Stimulated activated naive B cell treated with anti-CD40 and anti-IgM and Interleukin-4, amounts not matched to agents 10 μg/mL and 1 μg/mL and 100 μg/mL, for 72 hours (primary cell): ENCODE results near the gene BRSK2.

Experiments used
- ATAC-seq, 2 donors: fragments of 150-1000 bp; cut with Tn5 transposase; replicated peaks; 2 replicates each; pipeline ENCODE4 v1.10.0; 2021; ENCODE audit warnings: moderate library complexity in 1 of 2
- DNase-seq: peaks from one replicate; pipeline ENCODE4 v3.0.0; 2021
- H3K27ac Mint-ChIP-seq: one replicate; pipeline ENCODE4 v1.8.0; 2022; ENCODE audit warnings: mild to moderate bottlenecking, mixed read lengths
- H3K27me3 Mint-ChIP-seq, 2 donors: one replicate each; pipeline ENCODE4 v1.8.0; 2022; ENCODE audit warnings: mixed read lengths in 2 of 2
- H3K36me3 Mint-ChIP-seq, 2 donors: one replicate each; pipeline ENCODE4 v1.8.0; 2022; ENCODE audit warnings: mixed read lengths in 2 of 2, mild to moderate bottlenecking in 1 of 2
- H3K4me1 Mint-ChIP-seq, 2 donors: one replicate each; pipeline ENCODE4 v1.8.0; 2022; ENCODE audit warnings: mixed read lengths in 2 of 2, mild to moderate bottlenecking in 1 of 2
- H3K4me3 Mint-ChIP-seq, 2 donors: one replicate each; pipeline ENCODE4 v1.8.0; 2022; ENCODE audit warnings: mild to moderate bottlenecking in 2 of 2, mixed read lengths in 2 of 2, moderate library complexity in 1 of 2
- H3K9me3 Mint-ChIP-seq, 2 donors: one replicate each; pipeline ENCODE4 v1.8.0; 2022; ENCODE audit warnings: mixed read lengths in 2 of 2, mild to moderate bottlenecking in 1 of 2

BRSK2 gene

GRCh38 chr11:1483445-1483961 is 93.8 kb downstream of the BRSK2 start:
- H3K27ac Mint-ChIP-seq, result no peak overlapping the region
- peaks cover 10 to 16% of the 10 kb centered on the region in 2 donors for H3K36me3 Mint-ChIP-seq
- DNase-seq, result no peak
- H3K4me3 Mint-ChIP-seq, result no peak overlapping the region
- H3K9me3 Mint-ChIP-seq, result no peaks in the 10 kb centered on the region
- H3K27me3 Mint-ChIP-seq, result no peaks in the 10 kb centered on the region
- peaks cover 26 to 44% of the 10 kb centered on the region in 2 donors for H3K4me1 Mint-ChIP-seq
- no peak for ATAC-seq

DNA sequence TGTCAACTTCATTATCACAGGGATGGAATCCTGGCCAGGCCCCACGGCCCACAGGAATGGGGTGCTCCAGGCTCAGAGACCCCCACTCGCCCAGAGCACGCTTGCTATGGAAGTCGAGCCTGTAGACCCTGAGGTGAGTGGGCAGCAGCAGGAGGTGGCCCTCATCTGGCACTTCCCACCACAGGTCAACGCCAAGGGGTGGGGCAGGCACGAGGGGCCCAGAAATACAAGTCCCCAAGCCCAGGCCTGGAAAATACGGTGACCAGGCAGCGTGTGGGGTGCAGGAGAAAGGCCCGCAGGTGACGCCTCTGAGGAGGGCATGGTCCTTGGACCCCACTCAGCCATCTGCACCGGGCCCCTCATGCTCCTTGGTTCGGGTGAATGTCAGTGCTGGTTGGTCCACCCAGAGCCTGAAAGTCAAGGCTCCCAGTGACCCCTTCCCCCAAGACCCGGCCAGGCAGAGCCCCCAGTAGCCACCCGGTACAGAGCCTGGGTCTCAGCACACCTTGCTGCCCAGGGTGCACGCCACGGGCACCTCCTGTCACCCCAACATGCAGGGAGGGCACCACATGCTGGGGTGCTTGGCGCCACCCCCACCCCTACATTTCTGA is 94.4 kb downstream of the BRSK2 start:
- Mint-ChIP-seq H3K27ac (no peak overlapping the region), H3K36me3 (peaks cover 4 to 10% of the 10 kb centered on the region in 2 donors), H3K9me3 (no peaks in the 10 kb centered on the region), H3K4me3 (no peak overlapping the region), H3K4me1 (peaks cover 26 to 50% of the 10 kb centered on the region in 2 donors), H3K27me3 (no peaks in the 10 kb centered on the region)
- no peak for DNase-seq
- no peak for ATAC-seq

DNA sequence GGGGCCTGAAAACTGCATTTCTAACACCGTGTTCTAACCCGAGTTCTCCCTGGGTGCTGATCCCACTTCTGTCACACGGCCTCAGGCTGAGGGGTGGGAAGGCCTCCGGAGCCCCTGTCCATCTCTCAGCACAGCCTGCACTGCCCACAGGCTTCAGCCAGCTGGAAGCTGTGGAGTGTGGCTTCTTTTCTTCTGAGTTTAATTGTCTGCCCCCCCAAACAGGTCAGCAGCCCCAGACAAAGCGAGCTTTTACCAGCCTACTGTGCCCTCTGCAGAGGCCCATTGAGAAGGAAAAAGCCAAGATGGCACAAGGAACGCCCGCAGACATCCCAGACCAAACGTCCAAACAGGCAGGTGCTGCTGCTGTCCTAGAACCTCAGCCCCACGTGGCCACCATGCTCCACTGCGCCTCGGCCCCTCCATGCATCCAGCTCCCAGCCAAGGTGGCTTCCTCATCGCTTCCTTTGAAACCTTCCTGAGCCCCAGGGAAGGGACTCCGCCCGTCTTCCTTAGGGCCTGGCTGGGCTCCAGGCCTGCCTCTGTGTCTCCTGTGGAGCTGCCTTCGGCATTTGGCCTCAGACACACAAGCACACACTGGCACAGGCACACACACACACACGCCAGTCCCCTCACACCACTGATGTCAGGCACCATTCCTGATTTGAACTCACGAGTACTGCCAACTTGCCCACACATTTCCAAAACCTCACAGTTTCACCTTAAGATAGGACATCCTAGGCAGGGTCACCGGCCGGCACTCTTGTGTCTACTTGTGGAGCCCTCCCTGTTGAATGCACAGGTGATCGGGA is 95.2 kb downstream of the BRSK2 start:
- ATAC-seq (no peak), DNase-seq (no peak)
- H3K9me3 Mint-ChIP-seq, result no peaks in the 10 kb centered on the region
- H3K36me3 Mint-ChIP-seq, result peaks cover 3 to 8% of the 10 kb centered on the region in 2 donors
- H3K27ac Mint-ChIP-seq, result peak overlapping the region; percentile 80
- peaks cover 28 to 57% of the 10 kb centered on the region in 2 donors for H3K4me1 Mint-ChIP-seq
- no peaks in the 10 kb centered on the region for H3K27me3 Mint-ChIP-seq
- H3K4me3 Mint-ChIP-seq, result no peak overlapping the region

DNA sequence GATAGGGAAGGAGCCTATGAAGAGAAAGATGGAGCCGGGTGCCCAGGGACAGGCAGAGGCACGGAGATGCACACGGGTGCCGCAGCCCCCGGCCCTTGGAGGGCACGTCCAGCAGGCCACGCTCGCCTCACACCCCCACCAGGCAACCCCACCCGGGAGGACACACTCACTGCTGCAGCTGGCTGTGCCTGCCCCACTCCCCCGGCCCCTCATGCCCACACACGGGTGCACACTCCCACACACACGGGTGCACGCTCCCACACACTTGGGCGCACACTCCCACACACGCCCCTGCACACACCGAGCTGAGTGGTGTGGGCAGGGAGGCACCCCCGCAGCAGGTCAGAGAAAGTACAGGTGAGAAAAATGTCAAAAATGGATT is 95.8 kb downstream of the BRSK2 start:
- H3K36me3 Mint-ChIP-seq, result peaks cover 3 to 4% of the 10 kb centered on the region in 2 donors
- H3K4me1 Mint-ChIP-seq, result peaks cover 28 to 58% of the 10 kb centered on the region in 2 donors
- ATAC-seq, result no peak
- H3K27me3 Mint-ChIP-seq, result no peaks in the 10 kb centered on the region
- DNase-seq, result no peak
- no peak overlapping the region for H3K4me3 Mint-ChIP-seq
- H3K9me3 Mint-ChIP-seq, result no peaks in the 10 kb centered on the region
- peak overlapping the region; percentile 62 for H3K27ac Mint-ChIP-seq

DNA sequence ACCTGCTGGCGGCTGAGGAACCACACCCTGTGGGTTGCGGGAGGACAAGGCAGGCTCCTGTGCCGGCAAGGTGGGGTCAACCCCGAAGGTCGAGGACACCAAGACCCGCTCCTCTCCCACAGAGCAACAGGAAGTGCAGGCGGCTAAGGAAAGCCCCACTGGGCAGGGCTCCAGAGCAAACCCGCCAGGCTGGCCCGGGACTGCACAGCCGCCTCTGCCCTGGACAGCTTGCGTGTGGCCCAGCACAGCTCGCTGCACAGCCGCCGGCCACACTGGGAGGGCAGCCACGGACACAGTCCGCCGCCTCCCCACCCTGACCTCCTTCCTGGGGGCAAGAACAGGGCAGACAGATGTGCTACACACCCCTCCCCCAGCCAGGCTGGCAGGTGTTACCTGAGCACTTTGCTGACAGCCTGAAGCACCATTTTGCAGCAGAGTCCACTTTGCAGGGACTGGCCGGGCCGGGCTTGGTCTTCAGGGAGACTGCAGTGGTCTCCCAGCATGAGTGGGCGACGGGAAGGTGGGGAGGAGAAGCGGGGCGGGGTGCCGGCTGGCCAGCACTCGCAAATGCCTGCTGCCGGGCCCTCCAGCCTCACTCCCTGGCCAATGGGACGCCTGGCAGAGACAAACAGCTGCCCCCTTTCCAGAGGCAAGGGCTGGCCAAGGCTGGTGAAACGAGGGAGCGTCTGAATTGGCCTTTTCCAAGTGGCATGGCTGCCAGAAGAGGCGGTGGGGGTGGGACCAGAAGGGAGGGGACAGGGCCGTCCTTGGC is 96.5 kb downstream of the BRSK2 start, which contains the start of gene MOB2:
Gene MOB2, minus strand, starts transcription at position 726 of the 772 bp plus-strand sequence. Its CDS starts 223 bp downstream, at position 503.
- no peaks in the 10 kb centered on the region for H3K27me3 Mint-ChIP-seq
- ATAC-seq, result peak; percentile 34 to 63
- H3K4me3 Mint-ChIP-seq, result no peak within 1 kb of the TSS
- no peak for DNase-seq
- no peaks in the 10 kb centered on the region for H3K9me3 Mint-ChIP-seq
- peaks cover 3 to 4% of the 10 kb centered on the region in 2 donors for H3K36me3 Mint-ChIP-seq
- peaks cover 28 to 58% of the 10 kb centered on the region in 2 donors for H3K4me1 Mint-ChIP-seq
- H3K27ac Mint-ChIP-seq, result peak within 1 kb of the TSS; percentile 65

- H3K36me3 Mint-ChIP-seq, result peaks cover 3 to 4% of the 10 kb centered on the region in 2 donors
- ATAC-seq (peak; percentile 51 to 75), DNase-seq (no peak)
- H3K9me3 Mint-ChIP-seq, result no peaks in the 10 kb centered on the region
- H3K27ac Mint-ChIP-seq, result peak overlapping the region; percentile 65
- no peak overlapping the region for H3K4me3 Mint-ChIP-seq
- H3K4me1 Mint-ChIP-seq, result peaks cover 28 to 59% of the 10 kb centered on the region in 2 donors
- no peaks in the 10 kb centered on the region for H3K27me3 Mint-ChIP-seq
Measured at GRCh38 chr11:1487091-1487850, 97.5 kb downstream of the BRSK2 start.

- Mint-ChIP-seq H3K27ac (no peak overlapping the region), H3K4me1 (peaks cover 35 to 65% of the 10 kb centered on the region in 2 donors), H3K4me3 (no peak overlapping the region), H3K36me3 (peaks cover 0 to 4% of the 10 kb centered on the region in 2 donors), H3K9me3 (no peaks in the 10 kb centered on the region), H3K27me3 (no peaks in the 10 kb centered on the region)
- ATAC-seq (no peak), DNase-seq (no peak)
Measured at GRCh38 chr11:1487851-1488574, 98.3 kb downstream of the BRSK2 start.

GRCh38 chr11:1488575-1489180 is 98.9 kb downstream of the BRSK2 start:
- H3K4me1 Mint-ChIP-seq, result peaks cover 34 to 65% of the 10 kb centered on the region in 2 donors

DNA sequence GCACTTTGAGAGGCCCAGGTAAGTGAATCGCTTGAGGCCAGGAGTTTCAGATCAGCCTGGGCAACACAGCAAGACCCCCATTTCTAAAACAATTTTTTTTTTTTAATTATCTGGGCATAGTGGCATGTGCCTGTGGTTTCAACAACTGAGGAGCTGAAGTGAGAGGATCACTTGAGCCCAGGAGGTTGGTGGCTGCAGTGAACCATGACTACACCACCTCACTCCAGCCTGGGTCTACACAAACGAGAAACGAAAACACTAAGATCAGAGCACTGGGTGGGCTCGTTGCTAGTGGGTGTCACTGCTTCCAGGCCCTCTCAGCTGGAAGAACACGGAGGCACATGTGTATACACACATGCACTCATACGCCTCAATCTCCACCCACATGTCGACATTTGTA is 100.9 kb downstream of the BRSK2 start:
- H3K9me3 Mint-ChIP-seq, result peaks cover 0 to 1% of the 10 kb centered on the region in 2 donors
- no peak for ATAC-seq
- H3K4me1 Mint-ChIP-seq, result peaks cover 34 to 63% of the 10 kb centered on the region in 2 donors
- no peak for DNase-seq
- no peak overlapping the region for H3K4me3 Mint-ChIP-seq
- no peak overlapping the region for H3K27ac Mint-ChIP-seq
- H3K27me3 Mint-ChIP-seq, result no peaks in the 10 kb centered on the region
- peaks cover 0 to 3% of the 10 kb centered on the region in 2 donors for H3K36me3 Mint-ChIP-seq

More at GRCh38 chr11:1488575-1489180, 98.9 kb downstream of the BRSK2 start:
- peaks cover 0 to under 1% of the 10 kb centered on the region in 2 donors for H3K9me3 Mint-ChIP-seq
- H3K27ac Mint-ChIP-seq, result no peak overlapping the region
- ATAC-seq (no peak), DNase-seq (no peak)
- H3K27me3 Mint-ChIP-seq, result no peaks in the 10 kb centered on the region
- H3K36me3 Mint-ChIP-seq, result peaks cover 1 to 4% of the 10 kb centered on the region in 2 donors
- no peak overlapping the region for H3K4me3 Mint-ChIP-seq

GRCh38 chr11:1491379-1491778 is 101.6 kb downstream of the BRSK2 start:
- Mint-ChIP-seq H3K36me3 (peaks cover 6 to 7% of the 10 kb centered on the region in 2 donors), H3K27ac (no peak overlapping the region), H3K9me3 (peaks cover 0 to 3% of the 10 kb centered on the region in 2 donors), H3K27me3 (no peaks in the 10 kb centered on the region), H3K4me3 (no peak overlapping the region), H3K4me1 (peaks cover 36 to 62% of the 10 kb centered on the region in 2 donors)
- DNase-seq (no peak), ATAC-seq (no peak)

- Mint-ChIP-seq H3K4me1 (peaks cover 46 to 66% of the 10 kb centered on the region in 2 donors), H3K4me3 (no peak overlapping the region), H3K36me3 (peaks cover 12 to 26% of the 10 kb centered on the region in 2 donors), H3K27ac (no peak overlapping the region), H3K9me3 (peaks cover 0 to 3% of the 10 kb centered on the region in 2 donors), H3K27me3 (no peaks in the 10 kb centered on the region)
- DNase-seq (no peak), ATAC-seq (no peak)
Measured at GRCh38 chr11:1493650-1494244, 104.0 kb downstream of the BRSK2 start.

DNA sequence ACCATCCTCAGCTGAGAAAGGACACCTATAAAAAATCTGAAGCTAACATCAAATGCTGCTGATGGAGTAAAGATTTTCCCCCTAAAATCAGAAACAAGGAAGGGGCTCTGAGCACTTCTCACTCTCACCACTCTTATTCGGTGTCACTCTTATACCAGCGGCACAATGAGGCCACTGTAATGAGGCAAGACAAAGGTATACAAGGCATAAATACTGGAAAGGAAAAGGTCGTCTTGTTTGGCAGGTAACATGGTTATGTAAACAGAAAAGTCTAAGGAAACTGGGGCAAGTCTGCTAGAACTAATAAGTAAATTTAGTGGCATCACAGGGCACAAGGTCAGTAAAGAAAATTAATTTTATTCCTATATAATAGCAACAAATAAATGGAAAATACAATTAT is 104.9 kb downstream of the BRSK2 start:
- Mint-ChIP-seq H3K36me3 (peaks cover 16 to 32% of the 10 kb centered on the region in 2 donors), H3K4me1 (peaks cover 48 to 61% of the 10 kb centered on the region in 2 donors), H3K27me3 (no peaks in the 10 kb centered on the region), H3K4me3 (no peak overlapping the region), H3K9me3 (peaks cover 4 to 5% of the 10 kb centered on the region in 2 donors), H3K27ac (no peak overlapping the region)
- no peak for DNase-seq
- no peak for ATAC-seq
